K562 (cell line): ENCODE measurements around the gene ZNF12.

ENCODE experiments used
- CBX2 ChIP-seq: fragments of 200-600 bp; sonication (generic); IDR thresholded peaks from one replicate; pipeline ENCODE4 v1.6.1; 2012; ENCODE audit warnings: mild to moderate bottlenecking, low read length, inconsistent platforms; ENCODE audit not compliant: insufficient read depth, poor library complexity, severe bottlenecking
- EGR1 ChIP-seq: fragments of 450-650 bp; conservative IDR thresholded peaks from 2 replicates; pipeline ENCODE4 v1.6.1; 2017; ENCODE audit warnings: mild to moderate bottlenecking
- EZH2 ChIP-seq: IDR thresholded peaks from 2 replicates; pipeline ENCODE4 v1.6.1; 2012; ENCODE audit warnings: low read depth, mild to moderate bottlenecking, inconsistent platforms, low read length, borderline replicate concordance
- KLF10 ChIP-seq: fragments of 250-450 bp; sonication (Bioruptor Pico); IDR thresholded peaks from 2 replicates; pipeline ENCODE4 v1.6.1; 2021; ENCODE audit warnings: matching md5 sums
- MAX ChIP-seq: sonication (generic); formaldehyde crosslinking; IDR thresholded peaks from 2 replicates; pipeline ENCODE4 v1.9.0; 2022; ENCODE audit warnings: mild to moderate bottlenecking, missing genetic modification reagents
- POLR2AphosphoS2 ChIP-seq: IDR thresholded peaks from 2 replicates; pipeline ENCODE4 v1.6.1; 2012; ENCODE audit warnings: low read length, improper control_type of control experiment
- ZNF280A ChIP-seq: fragments of 450-650 bp; IDR thresholded peaks from 2 replicates; pipeline ENCODE4 v1.6.1; 2018; ENCODE audit warnings: mild to moderate bottlenecking, low read depth; ENCODE audit not compliant: partially characterized antibody
- TF ChIP-seq, protein P1 (sequence below), 3 experiments: IDR thresholded peaks in 2 of 3; conservative IDR thresholded peaks in 1 of 3; 2 replicates each; pipeline ENCODE4 v1.5.1; 2011 to 2012; ENCODE audit warnings: low read length in 3 of 3, mild to moderate bottlenecking in 3 of 3, control low read depth in 2 of 3, improper control_type of control experiment in 1 of 3, inconsistent platforms in 1 of 3, low read depth in 1 of 3, mixed read lengths in 1 of 3, moderate library complexity in 1 of 3; ENCODE audit not compliant: insufficient read depth in 2 of 3
- TF ChIP-seq, protein P2 (sequence below): sonication (generic); formaldehyde crosslinking; IDR thresholded peaks from 2 replicates; pipeline ENCODE4 v1.8.0; 2022; ENCODE audit warnings: missing genetic modification reagents, mild to moderate bottlenecking, borderline replicate concordance

DNA sequence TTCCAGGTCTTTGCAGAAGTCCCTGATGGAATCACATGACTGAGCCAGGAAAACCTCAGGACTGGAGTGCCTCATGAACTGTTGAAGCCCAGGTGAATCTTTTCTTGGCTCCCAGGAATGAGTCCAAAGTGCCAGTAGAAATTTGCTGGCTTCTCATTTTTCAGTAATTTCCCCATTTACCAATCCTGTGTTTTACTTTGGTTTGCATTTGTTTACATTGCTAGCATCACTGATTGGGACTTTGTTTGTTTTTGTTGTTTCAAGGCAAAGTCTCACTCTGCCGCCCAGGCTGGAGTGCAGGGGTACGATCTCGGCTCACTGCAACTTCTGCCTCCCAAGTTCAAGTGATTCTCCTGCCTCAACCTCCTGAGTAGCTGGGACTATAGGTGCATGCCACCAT is 1.6 kb upstream of the ZNF12 start:
- TF ChIP-seq, protein P1, sequence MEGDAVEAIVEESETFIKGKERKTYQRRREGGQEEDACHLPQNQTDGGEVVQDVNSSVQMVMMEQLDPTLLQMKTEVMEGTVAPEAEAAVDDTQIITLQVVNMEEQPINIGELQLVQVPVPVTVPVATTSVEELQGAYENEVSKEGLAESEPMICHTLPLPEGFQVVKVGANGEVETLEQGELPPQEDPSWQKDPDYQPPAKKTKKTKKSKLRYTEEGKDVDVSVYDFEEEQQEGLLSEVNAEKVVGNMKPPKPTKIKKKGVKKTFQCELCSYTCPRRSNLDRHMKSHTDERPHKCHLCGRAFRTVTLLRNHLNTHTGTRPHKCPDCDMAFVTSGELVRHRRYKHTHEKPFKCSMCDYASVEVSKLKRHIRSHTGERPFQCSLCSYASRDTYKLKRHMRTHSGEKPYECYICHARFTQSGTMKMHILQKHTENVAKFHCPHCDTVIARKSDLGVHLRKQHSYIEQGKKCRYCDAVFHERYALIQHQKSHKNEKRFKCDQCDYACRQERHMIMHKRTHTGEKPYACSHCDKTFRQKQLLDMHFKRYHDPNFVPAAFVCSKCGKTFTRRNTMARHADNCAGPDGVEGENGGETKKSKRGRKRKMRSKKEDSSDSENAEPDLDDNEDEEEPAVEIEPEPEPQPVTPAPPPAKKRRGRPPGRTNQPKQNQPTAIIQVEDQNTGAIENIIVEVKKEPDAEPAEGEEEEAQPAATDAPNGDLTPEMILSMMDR (IDR thresholded peaks at IDR 0.05 in 2 of 3, conservative IDR thresholded peaks at IDR 0.05 in 1 of 3; ENCODE audit: insufficient read depth in 2 of 3, low read depth in 1 of 3, low read length in 3 of 3): no peak
- TF ChIP-seq MAX (CRISPR knock-in tag) (no peak), POLR2AphosphoS2 (no peak), CBX2 (no peak), EZH2 (no peak), ZNF280A (no peak), KLF10 (CRISPR knock-in tag) (no peak), EGR1 (no peak)
- TF ChIP-seq, protein P2, sequence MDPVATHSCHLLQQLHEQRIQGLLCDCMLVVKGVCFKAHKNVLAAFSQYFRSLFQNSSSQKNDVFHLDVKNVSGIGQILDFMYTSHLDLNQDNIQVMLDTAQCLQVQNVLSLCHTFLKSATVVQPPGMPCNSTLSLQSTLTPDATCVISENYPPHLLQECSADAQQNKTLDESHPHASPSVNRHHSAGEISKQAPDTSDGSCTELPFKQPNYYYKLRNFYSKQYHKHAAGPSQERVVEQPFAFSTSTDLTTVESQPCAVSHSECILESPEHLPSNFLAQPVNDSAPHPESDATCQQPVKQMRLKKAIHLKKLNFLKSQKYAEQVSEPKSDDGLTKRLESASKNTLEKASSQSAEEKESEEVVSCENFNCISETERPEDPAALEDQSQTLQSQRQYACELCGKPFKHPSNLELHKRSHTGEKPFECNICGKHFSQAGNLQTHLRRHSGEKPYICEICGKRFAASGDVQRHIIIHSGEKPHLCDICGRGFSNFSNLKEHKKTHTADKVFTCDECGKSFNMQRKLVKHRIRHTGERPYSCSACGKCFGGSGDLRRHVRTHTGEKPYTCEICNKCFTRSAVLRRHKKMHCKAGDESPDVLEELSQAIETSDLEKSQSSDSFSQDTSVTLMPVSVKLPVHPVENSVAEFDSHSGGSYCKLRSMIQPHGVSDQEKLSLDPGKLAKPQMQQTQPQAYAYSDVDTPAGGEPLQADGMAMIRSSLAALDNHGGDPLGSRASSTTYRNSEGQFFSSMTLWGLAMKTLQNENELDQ: no peak
